ENCODE results near the gene FICD.

DNA sequence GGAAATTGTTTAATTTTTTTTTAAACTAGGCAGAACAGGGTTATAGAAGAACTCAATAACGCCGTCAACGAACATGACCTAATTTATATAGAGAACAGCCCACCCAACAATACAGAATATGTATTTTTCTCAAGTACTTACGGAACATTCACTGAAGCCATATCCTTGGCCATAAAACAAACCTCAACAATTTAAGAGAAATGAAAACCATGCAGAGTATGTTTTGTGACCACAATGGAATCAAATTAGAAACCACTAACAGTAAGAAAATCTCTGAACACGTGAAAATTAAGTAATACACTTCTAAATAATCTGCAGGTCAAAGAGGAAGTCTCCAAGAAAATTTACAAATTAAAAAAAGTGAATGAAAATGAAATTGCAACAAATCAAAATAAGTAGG lies 36.5 kb downstream of the FICD start:
- TF ChIP-seq IRF2 (CRISPR knock-in tag; IDR thresholded peaks at IDR 0.05) = no peak
- TF ChIP-seq, protein P1, sequence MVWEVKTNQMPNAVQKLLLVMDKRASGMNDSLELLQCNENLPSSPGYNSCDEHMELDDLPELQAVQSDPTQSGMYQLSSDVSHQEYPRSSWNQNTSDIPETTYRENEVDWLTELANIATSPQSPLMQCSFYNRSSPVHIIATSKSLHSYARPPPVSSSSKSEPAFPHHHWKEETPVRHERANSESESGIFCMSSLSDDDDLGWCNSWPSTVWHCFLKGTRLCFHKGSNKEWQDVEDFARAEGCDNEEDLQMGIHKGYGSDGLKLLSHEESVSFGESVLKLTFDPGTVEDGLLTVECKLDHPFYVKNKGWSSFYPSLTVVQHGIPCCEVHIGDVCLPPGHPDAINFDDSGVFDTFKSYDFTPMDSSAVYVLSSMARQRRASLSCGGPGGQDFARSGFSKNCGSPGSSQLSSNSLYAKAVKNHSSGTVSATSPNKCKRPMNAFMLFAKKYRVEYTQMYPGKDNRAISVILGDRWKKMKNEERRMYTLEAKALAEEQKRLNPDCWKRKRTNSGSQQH (CRISPR knock-in tag; IDR thresholded peaks at IDR 0.05; ENCODE audit: low read depth) = no peak
- TF ChIP-seq, protein P2, sequence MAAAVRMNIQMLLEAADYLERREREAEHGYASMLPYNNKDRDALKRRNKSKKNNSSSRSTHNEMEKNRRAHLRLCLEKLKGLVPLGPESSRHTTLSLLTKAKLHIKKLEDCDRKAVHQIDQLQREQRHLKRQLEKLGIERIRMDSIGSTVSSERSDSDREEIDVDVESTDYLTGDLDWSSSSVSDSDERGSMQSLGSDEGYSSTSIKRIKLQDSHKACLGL (CRISPR knock-in tag; IDR thresholded peaks at IDR 0.05) = no peak
- TF ChIP-seq ZNF232 (CRISPR knock-in tag; IDR thresholded peaks at IDR 0.05; ENCODE audit: borderline replicate concordance) = no peak
- no peak for TF ChIP-seq MTA3 (CRISPR knock-in tag; IDR thresholded peaks at IDR 0.05)
- no peak for TF ChIP-seq ZNF431 (CRISPR knock-in tag; IDR thresholded peaks at IDR 0.05; ENCODE audit: borderline replicate concordance, low read depth)
- TF ChIP-seq, protein P3, sequence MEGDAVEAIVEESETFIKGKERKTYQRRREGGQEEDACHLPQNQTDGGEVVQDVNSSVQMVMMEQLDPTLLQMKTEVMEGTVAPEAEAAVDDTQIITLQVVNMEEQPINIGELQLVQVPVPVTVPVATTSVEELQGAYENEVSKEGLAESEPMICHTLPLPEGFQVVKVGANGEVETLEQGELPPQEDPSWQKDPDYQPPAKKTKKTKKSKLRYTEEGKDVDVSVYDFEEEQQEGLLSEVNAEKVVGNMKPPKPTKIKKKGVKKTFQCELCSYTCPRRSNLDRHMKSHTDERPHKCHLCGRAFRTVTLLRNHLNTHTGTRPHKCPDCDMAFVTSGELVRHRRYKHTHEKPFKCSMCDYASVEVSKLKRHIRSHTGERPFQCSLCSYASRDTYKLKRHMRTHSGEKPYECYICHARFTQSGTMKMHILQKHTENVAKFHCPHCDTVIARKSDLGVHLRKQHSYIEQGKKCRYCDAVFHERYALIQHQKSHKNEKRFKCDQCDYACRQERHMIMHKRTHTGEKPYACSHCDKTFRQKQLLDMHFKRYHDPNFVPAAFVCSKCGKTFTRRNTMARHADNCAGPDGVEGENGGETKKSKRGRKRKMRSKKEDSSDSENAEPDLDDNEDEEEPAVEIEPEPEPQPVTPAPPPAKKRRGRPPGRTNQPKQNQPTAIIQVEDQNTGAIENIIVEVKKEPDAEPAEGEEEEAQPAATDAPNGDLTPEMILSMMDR (CRISPR knock-in tag; IDR thresholded peaks at IDR 0.05) = no peak

All from HepG2 (cell line).